ENCODE measurements around the gene CERK. TPM values are rescaled to one million over a fixed set of nuclear protein-coding genes. Genes with fewer than 3 reads are reported as not detected.

CERK gene
- total RNA-seq, 1 donor from 2014 or later = 103 TPM

- DNase-seq (ENCODE audit: low read depth, low spot score) = no peak
Measured at GRCh38 chr22:46764779-46765485, 26.9 kb upstream of the CERK start.

DNA sequence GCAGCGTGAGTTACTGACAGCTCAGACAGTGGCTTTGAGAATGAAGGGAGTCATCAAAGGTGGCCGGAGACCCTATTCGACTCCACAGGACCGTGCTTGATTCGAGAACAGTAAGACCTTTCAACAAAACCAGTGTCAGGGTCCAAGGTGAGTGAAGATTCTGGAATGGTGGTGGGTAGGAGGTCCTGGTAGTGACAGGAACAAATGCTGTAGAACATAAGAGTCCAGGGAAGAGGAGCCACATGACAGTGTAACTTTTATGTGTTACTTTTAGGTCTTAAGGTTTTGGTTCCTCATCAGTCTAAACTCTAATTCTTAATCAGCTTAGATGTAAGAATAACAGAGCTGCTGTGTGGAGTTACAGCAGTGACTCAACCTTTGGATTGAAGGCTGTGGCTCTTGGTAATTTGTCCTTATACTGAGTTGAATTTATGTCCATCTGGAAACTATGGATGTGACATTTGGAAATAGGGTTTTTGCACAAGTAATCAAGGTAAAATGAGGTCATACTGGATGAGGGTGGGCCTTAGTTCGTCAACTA, 26.2 kb upstream of the CERK start:
- DNase-seq (ENCODE audit: low read depth, low spot score) = no peak

DNA sequence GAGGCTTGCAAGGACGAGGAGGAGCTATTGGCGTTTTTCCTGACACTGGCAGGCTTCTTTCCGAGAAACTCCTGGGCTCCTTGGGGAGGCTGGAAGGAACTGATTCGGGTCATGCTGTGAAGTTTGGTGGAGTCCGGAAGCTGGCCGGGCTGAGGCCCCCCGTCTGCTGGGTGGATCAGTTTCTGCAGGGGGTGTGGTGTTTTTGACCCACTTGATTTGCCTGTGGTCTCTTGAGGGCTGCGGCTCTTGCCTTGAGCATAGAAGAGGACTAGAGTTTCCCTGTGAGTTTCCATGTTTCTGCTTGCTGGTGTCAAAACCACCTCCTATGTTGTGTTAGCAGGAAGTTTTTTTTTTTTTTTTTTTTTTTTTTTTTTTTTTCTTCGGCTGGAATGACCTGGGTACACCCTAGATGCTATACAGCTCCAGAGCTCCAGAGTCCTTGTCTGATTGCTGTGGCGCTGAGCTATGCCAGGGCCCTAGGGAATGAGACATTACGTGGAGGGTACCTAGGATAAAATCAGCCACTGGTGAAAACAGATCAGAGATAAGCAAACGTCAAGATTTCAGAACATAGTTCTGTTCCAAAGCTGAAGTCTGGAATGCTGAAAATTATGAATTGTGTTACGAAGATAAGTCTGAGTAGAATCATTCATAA, 25.1 kb upstream of the CERK start:
- DNase-seq (ENCODE audit: low read depth, low spot score) = no peak

DNA sequence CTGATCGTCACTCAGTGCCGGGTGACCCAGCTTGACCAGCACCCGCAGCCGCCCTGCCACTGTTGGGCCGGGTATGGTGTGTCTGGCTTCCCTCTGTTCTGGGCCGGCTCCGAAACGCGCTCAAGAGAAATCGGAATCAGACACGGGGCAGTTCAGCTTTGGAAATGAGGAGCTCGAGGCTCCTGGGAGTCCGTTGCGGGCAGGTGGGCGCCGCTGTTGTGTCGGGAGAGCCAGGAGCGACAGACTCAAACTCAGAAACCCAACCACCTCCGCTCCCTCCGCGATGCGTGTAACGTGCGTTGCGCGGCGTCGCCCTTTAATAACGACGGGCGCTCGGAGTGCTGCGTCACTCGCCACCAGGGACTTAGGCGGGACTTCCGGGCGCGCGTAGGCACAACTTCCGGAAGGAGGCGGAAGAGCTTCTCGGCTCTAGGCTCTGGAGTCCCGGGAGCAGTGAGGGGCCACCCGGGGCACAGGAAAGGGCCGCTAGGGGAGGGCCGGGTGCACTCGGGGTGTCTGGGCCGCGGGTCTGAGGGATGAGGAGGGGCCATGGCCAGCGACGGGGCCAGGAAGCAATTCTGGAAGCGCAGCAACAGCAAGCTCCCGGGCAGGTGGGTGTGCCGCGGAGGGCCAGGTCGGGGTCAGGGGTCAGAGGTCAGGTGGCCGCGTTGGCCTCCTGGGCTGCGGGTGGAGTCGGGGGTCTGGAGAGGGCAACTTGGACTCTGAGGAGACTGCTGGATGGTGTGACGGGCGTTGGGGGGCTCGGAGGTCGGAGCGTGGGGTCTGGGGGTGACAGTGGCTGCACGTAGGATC, 24.4 kb upstream of the CERK start, which contains the start of gene TBC1D22A:
TBC1D22A (plus strand) TSS at position 413 of the 813 bp plus-strand sequence; CDS start at position 550, 137 bp downstream.
- peak; percentile 82 for DNase-seq (ENCODE audit: low read depth, low spot score)

GRCh38 chr22:46761539-46762237, 23.6 kb upstream of the CERK start:
- DNase-seq (ENCODE audit: low read depth, low spot score) = no peak

GRCh38 chr22:46761017-46761416, 23.0 kb upstream of the CERK start:
- no peak for DNase-seq (ENCODE audit: low read depth, low spot score)

DNA sequence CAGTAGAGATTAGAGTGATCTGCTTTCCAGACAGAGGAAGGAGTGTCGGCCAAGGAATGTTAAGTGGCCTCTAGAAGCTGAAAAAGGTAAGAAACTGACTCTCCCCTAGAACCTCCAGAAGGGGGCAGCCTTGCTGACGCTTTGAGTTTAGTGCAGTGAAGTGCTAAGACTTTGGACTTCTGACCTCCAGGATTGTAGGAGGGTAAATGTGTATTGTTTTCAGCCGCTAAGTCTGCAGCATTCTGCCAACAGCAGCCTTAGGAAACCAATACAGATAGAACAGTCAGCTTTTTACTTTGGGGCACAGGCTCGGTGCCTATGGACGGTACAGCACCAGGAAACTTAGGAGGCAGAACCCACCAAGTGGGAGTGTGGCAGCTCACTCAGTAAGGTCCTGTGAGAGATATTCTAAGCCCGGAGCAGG, 20.8 kb upstream of the CERK start:
- peak; percentile 66 for DNase-seq (ENCODE audit: low read depth, low spot score)

DNA sequence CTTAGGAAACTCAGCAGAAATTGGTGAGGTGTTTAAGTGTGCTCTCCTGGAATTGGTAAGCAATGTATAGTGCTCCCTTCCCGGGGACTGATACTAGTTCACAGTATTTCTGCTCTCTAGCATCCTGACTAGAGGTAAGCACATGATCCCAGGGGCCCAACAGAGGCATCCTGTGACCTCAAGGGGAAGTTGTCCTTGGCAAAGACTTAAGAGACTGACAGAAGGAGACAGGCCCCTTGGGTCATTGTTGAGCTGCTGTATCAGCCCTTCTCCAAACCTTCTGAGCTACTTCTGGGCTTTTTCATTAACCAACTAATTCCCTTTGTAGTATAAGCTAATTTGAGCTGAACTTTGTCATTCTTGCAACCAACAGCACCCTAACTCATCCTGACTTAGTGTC, 20.1 kb upstream of the CERK start:
- DNase-seq (ENCODE audit: low read depth, low spot score) = no peak

DNA sequence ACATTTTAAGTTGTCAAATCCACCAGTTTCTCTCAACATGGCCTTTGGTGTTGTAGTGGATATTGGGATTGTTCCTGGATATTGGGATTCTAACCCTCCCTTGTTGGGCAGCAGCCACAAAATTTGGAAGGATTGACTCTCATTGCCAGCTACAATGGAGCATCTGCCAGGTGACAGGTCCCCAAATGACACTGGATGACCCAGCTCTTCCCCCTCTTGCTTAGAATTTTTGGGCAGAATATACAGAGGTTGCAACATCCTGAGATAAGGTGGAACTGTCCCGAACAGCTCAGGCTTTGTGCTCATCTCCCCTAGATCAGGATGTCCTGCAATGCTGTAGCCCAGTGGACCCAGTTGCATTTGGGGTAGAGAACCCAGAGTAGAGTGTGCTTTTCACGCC, 19.1 kb upstream of the CERK start:
- no peak for DNase-seq (ENCODE audit: low read depth, low spot score)

- DNase-seq (ENCODE audit: low read depth, low spot score) = no peak
Measured at GRCh38 chr22:46756097-46756496, 18.0 kb upstream of the CERK start.

DNA sequence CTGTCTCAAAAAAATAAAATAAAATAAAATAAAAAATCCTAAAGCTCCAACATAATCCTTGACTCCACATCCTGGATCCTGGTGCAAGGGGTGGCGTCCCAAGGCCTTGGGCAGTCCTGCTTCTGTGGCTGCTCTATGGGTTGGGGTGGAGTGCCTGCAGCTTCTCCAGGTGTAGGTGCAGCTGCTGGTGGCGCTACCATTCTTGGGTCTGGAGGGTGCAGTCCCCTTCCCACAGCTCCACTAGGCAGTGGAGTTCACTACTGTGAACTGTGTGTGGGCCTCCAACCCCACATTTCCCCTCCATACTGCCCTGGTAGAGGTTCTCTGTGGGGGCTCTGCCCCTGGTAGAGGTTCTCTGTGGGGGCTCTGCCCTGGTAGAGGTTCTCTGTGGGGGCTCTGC, 17.5 kb upstream of the CERK start:
- DNase-seq (ENCODE audit: low read depth, low spot score) = no peak

DNA sequence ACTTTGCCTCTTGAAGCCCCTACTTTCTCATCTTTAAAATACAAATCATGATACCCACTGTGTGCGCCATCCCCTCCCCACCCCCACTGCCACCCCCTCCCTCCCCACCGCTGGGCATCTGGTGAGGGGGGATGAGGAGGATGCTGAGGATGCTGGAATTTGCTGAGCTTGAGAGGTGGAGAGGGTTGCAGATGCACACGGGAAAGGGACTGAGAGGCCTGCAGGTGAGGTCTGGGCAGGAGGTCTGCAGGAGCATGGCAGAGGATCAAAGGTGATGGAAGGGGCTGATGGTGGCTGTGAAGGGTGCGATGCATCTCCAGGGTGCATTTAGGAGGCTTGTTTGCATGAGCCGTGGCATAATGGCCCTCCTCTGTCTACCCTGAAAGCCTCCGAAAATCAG, 16.8 kb upstream of the CERK start:
- no peak for DNase-seq (ENCODE audit: low read depth, low spot score)

DNA sequence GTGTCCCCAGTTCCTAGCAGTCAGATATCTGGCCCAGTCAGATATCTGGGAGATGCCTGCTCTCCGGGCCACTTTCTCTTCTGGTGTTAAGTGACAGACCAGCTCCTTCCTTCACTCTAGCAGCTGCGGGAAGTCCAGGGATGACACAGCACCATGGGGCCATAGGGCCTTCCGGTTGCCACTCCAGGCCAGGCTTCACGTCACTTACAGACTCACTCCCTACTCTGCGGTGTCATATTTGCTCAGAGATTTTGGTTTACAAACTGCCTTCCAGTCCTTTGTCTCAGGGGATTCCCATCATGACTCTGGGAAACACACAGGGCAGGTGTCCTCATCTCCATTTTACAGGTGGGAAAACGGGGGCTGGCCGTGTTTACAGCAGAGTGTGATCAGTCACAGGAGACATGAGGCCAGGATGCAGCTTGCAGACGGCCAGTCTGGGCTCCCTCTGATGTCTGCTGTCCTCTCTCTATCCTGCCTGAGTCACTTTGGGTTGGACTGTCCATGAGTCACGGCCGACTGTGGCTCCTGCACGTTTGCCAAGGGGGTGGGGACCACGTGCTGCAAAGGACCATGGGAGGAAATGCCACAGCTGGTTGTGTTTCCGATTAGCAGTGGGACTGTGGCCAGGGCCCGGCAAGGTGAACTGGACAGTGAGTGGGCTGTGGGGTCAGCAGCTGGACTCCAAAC, 16.2 kb upstream of the CERK start:
- DNase-seq (ENCODE audit: low read depth, low spot score) = peak; percentile 98

DNA sequence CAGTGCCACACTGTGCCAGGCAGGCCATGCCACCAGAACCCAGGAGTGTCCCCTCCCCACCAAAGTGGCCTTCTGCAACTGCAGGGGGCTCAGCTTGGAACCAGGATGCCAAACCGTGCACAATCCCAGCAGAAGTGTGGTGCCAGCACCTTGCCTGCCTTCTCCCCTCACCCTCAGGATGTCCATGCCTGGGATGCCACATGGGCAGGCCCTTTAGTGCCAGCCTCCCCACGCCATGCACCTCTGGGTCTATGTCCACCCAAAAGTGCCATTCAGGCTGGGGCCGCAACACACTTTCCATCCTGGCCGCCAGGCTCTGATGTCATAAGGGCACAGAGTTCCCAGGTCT, 15.7 kb upstream of the CERK start:
- DNase-seq (ENCODE audit: low read depth, low spot score) = no peak

- DNase-seq (ENCODE audit: low read depth, low spot score) = no peak
Measured at GRCh38 chr22:46753360-46753759, 15.3 kb upstream of the CERK start.

GRCh38 chr22:46752988-46753310, 14.9 kb upstream of the CERK start:
- no peak for DNase-seq (ENCODE audit: low read depth, low spot score)

DNA sequence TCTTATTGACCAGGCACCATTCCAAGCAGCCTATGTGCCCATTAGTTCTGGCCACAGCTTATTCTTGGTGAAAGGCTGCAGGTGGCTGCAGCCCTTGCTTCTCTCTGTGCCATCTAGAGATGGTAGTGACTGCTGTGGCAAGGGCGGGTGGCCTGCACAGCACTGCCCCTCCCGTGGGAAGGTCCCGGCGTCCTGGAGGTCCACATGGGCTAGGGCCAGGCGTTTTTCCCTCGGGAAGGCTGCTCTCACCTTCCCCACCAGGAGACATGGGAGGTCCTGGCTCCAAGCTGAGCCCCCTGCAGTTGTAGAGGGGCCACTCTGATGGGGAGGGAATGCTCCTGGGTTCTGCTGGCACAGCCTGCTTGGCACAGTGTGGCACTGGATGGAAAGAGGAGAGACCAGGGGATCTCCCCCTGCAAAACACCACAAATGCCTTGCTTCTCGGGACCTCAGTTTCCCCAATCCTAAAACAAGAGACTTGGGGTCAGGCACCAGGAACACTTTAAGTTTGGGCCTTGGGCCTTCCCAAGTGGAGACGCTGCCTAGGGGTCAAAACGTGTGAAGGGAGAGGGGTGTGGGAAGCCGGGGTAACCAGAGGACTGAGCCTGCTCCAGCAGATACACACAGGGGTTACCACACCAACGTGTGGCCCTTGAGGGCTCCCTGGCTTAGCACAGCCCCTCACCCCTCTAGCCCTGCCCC, 14.4 kb upstream of the CERK start:
- DNase-seq (ENCODE audit: low read depth, low spot score) = no peak

DNA sequence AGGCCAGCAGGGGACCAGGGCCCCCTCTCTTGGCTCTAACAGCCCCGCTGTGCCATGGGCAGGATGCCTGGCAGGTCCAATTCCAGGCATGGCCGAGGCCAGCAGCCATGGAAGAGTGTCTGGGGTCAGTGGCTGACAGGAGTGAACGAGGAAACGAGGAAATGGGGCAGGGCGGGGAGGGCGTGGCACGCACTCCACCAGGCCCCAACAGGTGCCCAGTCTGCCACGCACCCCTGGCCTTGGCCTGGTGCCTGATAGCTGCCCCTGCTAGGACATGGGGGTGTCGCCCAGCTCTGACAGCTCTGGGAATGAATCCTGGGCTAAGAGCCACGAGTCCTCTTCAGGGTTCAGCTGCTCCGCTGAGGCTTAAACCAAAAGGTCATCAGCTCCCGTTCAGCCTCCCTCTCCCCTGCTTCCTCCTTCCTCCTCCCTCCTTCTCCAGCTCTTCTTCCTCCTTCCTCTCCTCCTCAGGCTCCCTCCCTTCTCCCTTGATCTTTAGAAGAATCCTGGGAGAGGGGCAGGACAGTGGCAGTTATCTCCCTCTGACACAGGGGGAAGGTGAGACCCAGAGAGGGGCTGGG, 12.9 kb upstream of the CERK start:
- no peak for DNase-seq (ENCODE audit: low read depth, low spot score)

GRCh38 chr22:46750530-46750800, 12.4 kb upstream of the CERK start:
- no peak for DNase-seq (ENCODE audit: low read depth, low spot score)
